Activated T-cell treated with anti-CD3 and anti-CD28 coated beads, Interleukin-2, amount 50 U/mL, for 1 hour (primary cell): ENCODE data around the gene WDR76.
"Not testable (repeated sequence)": the region's sequence is repeated elsewhere in the genome, so short reads cannot be mapped to it uniquely, and the experiment has no call there.

Experiments used
- DNase-seq: peaks from one replicate; pipeline ENCODE4 v3.0.0-alpha.2; 2020

The WDR76 gene

DNA sequence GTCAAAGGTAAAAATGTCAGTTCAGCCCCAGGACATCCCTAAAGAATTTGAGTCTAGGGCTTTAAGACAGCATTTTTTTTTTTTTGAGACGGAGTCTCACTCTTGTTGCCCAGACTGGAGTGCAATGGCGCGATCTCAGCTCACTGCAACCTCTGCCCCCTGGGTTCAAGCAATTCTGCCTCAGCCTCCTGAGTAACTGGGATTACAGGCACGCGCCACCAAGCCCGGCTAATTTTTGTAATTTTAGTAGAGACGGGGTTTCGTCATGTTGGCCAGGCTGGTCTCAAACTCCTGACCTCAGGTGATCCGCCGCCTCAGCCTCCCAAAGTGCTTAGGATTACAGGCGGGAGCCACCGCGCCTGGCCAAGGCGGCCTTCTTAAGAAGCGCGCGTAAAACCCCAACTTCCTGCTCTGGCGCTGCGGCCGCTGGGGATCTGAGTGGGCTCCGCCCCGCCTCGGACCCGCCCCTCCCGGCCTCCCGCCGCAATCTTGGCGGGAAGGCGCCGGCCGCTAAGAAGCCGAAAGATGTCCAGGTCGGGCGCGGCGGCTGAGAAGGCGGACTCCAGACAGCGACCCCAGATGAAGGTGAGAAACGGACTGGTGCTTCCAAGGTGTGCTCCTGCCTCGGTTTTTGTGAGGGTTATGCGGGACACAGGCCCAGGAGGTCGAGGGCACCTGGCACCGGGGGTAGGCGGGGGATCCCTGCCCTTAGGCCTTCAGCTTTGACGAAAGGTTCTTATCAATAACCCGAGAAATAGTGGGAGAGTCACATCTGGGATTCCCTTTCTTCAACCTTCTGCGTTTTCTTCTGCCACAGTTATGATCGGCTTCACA, at the start of gene WDR76:
Gene WDR76, plus strand, starts transcription at position 495 of the 834 bp plus-strand sequence. Its CDS starts 31 bp downstream, at position 526.
- DNase-seq = peak; percentile 69

DNA sequence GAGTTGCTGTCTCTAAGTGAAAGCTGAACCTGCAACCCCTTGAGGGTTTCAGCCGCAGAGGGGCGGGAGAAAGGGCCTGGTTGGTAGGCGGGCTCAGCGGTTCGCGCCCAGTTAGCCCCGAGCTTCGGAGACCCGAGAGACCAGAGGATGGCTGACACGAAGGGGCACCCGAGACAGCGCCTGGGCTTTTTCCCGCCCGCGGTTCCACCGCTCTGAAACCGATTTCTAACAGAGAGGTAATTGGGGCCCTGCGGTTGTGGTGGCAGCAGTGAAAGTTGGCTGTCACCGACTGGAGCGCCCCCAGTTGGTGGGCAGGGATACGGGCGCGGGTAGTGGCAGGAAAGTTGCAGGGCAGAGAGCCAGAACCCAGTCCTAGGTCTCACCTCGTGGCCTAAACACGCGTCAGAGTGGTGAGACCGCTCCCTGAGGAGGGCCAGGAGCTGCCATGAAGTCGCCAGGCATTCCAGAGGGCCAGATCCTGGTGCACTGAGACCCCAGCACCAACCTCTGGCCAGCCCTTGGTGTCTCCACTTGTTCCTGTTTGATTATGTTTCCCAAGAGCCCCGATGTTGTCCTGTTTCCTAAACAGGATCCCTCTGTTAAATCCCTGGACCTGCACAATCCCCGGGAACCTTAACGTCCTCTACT, 49.4 kb upstream of the WDR76 start:
- DNase-seq = peak; percentile 85

DNA sequence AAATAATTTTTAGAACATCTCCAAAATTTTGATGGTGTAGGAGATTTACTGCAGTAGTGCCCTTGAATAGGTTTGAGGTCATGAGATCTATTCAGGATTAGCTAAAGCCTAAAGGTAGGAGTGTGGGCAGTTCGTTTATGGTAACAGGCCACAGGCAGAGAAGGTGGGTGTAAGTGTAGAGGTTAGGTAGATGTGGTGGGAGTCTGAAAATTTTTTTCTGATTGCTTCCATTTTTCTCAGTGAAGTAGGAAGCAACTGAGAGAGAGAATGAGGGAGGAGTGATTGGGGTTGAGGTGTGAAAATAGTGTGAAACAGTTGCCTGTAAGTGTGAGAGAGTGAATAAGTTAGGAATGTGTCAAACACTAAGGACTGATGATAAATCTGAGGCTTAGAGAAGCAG, 47.8 kb upstream of the WDR76 start:
- DNase-seq = no peak

DNA sequence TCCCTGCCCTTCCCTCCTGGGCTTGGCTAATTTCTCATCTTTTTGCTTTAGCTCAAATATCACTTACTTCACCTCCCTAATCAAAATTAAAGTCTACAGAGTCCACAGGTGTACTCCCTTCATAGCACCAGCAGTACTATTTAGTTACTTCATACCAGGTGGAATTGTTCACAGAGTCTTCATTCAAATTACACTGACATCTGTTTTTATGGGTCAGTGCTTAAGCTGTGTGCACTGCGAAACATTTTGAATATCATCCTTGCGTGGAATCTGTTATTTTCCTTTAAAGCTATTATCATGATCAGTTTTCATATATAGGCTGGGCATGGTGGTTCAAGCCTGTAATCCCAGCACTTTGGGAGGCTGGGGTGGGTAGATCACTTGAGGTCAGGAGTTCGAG, 37.4 kb upstream of the WDR76 start:
- DNase-seq = no peak

DNA sequence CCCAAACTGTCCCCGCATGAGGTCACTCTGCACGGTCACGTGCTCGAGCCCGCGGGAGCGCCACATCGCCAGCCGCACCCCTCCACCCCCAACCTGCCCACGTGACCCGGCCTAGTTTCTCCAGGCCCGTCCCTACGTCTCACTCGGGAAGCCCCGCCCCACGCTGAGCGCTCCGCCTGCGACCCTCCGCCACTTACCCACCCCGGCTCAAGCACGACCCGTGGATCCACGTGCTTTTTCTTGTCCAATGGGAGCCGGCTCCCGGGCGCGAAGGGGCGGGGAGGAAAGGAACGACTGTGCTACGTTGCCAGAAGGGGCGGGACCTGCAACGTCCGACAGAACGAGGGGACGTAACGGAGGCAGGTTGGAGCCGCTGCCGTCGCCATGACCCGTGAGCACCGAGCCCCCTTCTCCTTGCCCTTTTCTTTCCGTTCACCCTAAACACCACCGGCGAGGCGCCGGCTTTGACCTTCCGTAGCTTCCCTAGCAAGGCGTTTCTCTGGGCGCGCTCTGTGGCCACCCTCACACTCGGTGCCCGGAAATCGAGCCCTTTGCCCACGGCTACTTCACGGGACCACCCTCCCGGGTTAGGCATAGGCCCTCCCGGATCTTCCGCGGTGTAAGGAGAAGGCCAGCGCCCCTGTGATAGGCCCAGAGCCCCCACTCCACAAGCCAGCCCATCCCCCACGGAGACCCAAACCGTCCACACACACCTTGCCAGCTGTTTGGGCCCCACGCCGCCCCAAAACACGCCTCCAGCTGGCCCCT, 34.6 kb upstream of the WDR76 start, which contains the start of gene SERF2:
Gene SERF2, plus strand, starts transcription at position 328 of the 768 bp plus-strand sequence. Its CDS starts 57 bp downstream, at position 385.
- peak; percentile 99 for DNase-seq

DNA sequence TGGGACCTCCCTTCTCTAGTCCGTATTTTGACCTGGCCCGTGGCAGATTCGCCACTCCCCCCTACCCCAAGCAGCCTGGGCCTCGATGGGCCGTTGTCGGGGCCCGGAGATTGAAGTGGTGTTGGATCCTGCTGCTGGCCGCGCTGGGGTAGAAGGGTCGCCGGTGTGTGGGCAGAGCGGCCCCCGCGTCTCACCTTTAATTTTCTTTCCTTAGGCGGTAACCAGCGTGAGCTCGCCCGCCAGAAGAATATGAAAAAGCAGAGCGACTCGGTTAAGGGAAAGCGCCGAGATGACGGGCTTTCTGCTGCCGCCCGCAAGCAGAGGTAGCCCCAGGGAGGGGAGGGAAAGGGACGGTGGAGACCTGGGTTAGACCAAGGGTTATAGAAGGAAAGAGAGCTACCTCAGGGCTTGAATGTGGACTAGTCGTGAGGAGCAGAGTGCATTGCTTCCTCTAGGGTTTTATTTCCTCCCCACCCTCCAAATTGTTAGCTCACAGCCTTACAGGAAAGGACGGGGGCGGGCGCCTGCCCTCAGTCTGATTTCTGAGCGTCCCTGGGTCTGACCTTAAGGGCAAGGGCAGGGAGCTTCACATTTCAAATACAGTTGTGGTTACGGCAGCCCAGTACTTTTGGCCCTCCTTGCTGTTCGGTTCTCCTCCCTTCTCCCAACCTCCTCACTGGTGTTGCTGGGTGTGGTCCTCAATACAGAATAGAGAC, 33.9 kb upstream of the WDR76 start:
- peak; percentile 31 for DNase-seq

DNA sequence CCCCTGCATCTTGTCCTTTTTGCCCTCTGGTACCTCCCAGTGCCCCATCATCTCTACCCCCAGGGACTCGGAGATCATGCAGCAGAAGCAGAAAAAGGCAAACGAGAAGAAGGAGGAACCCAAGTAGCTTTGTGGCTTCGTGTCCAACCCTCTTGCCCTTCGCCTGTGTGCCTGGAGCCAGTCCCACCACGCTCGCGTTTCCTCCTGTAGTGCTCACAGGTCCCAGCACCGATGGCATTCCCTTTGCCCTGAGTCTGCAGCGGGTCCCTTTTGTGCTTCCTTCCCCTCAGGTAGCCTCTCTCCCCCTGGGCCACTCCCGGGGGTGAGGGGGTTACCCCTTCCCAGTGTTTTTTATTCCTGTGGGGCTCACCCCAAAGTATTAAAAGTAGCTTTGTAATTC, 33.2 kb upstream of the WDR76 start:
- DNase-seq = no peak

DNA sequence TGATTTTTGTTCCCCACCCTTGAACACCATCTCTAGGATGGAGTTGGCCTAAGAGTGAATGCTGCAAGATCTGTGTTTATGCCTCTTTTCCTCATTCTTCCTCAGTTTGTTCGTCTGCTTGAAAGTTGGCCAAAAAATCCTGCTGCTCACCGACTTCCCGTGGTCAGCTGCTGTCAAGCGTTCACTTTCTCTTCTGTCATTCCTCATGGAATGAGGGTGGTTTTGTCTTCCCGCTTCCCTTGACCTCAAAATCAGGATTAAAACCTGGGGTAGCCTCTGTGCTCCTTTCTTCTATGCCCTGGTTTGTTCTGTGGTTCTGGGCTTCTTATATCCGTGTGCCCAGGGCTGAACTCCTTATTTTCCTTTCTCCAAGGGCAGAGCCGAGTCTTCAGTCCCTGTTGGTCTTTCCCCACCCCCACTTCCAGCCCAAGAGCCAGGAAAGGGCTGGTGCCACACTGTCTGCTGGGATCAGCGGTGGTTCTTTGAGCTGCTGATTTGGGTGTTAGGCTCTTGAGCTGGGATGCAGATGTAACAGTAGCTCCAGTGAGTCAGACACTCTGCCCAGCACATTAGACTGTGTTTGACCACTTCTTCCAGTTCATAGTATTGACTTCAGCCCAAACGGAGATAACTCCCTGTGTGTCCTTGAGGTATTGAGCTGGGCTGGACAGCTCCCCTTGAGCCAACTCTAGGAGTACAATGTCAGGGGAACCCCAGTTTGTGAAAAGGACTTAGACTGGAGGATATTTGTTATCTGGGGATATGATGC, 32.3 kb upstream of the WDR76 start:
- no peak for DNase-seq

DNA sequence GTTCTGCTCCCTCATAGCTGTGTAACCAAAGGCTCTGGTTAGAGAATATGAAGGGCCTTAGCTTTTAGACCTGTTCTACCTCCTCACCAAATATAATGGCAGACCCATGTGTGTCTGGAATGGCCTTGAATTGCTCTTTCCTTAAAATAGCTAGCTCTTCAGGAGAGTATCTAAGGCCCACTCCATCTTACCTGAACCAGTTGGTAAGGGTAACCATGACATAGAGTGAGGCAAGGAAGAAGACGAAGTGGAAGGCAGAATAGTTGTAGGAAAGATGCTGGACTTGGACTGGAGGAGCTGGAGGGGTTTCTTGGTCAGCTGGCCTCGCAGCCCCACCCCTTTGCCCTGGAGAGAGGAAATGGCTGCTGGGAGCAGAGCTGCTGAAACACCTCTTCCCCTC, 31.6 kb upstream of the WDR76 start:
- DNase-seq = no peak

DNA sequence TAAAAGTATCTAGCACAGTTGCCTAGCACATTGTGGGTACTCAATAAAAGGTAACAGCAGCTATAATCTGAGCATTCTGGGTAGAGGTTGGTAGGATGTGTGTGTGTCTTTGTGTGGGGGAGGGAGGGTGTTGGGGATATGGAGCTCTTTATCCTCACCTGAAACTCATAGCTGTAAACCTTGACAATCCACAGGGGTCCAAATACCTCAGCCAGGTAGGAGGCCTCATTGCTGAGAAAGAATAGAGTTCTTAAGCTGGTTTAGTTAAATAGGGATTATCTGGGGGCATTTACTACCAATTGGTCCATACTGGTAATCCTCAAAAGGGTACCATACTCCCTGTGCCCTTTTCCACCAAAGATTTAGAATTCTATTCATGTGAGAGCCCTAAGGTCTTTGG, 30.8 kb upstream of the WDR76 start:
- no peak for DNase-seq

DNA sequence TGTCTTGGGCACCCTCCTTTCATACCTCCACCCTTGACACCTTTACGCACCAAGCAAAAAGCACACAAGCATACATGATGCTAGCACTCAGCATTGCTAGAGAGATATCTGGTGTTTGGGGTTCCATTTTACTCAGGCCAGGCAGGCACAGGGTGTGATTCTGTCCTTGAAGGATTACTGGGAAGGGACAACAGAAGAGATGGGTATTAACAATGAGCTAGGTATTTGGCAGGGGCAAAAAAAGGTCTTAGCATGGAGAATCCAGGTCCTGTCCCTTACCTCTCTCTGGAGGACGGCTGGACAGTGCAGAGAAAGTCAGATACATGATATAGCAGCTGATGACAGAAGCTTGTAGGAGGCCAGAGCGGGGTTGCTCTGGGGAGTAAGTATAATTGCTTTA, 30.2 kb upstream of the WDR76 start:
- DNase-seq = no peak

DNA sequence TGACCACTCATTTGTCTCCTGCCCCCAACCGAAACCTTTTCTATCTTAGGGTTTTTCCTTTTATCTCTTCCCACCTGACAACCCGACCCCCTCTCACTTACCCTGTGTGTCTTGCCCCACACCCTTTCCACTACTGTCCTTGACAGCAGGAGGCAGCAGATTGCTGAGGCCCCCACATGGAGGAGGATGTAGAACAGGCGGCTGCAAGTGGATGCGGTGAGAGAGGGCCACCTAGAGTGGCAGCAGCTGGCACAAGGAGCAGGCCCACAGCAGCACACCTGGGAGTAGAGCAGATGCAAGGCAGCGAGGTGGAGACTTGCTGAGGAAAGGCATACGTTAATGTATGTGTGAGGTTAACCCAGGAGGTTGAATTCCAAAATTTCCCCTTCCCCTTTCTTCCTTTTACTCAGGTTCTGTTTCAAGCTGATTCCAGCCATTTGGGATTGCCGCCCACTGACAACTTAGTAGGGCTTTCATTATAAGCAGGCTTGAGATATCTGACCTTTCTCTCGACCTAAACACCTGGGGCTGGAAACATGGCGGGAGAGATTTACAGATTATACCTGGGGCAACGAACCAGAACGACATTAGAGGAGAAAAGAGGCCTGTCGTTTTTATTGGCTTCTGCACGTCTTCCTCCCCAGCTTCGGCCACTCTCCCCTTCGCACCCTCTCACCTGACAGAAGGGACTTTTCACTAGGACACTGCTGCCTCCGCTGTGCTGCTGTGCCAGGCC, 27.4 kb upstream of the WDR76 start:
- DNase-seq = no peak

DNA sequence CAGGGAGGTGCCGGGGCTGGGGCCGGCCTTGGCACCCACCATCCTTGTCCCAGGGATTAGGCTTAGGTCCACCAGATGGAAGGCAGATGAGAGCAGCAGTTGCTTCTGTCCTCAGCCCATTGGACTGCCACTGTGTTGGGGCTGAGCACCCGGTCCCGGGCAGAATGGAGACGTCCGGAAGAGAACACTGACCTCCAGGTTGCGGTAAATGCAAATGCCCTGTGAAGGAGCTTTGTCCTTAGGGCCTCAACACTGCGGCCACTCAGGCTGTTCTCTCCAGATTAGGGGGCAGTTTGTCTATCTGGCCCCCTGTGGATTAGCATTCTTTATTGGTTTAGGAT, 26.9 kb upstream of the WDR76 start, which contains the start of gene SERINC4:
Gene SERINC4, minus strand, starts transcription at position 276 of the 341 bp plus-strand sequence. Its CDS starts 234 bp downstream, at position 42.
- no peak for DNase-seq

DNA sequence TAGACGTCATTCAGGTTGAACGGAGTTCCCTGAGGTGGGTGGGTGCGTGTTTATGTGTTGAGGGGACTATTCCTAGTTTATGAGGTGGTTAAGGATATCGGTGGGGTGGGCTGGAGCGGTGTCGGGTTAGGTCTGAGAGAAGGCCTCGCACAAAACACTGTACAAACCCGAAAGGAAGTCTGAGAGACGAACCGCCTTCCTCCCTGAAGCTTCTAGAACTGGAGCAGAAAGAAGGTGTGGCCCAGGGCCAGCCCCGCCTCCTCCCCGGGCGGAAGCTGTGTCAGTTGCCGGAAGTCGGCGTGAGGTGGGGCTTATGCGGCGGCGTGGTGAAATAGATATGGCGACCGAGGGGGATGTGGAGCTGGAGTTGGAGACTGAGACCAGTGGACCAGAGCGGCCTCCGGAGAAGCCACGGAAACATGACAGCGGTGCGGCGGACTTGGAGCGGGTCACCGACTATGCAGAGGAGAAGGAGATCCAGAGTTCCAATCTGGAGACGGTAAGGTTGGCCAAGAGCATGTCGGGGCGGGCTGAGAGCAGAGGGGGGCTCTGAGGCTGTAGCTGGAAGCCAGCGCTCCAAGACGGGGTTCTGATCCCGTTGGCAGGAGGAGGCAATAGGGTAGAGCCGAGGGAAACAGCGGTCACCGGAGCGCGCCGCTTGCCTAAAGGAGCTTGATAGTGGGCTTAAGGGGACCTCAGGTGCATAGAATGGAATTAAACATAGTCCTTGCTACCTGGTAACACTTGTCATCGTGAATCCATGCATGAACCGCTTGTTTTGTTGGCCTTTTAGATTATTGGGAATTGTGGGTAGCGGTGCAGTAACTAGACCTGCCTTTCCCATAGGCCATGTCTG, 26.3 kb upstream of the WDR76 start, which contains the start of gene HYPK:
Gene HYPK, plus strand, starts transcription at position 314 of the 856 bp plus-strand sequence. Its CDS starts 24 bp downstream, at position 338.
- peak; percentile 93 for DNase-seq

DNA sequence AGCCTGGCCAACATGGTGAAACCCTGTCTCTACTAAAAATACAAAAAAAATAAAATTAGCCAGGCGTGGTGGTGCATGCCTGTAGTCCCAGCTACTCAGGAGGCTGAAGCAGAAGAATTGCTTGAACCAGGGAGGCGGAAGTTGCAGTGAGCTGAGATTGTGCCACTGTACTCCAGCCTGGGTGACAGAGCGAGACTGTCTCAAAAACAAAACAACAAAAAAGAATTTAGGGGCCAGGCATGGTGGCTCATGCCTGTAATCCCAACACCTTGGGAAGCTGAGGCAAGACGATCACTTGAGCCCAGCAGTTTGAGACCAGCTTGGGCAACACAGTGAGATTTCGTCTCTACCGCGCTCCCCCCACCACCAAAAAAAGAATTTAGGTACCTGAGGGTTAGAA, 24.1 kb upstream of the WDR76 start:
- not testable (repeated sequence) for DNase-seq

DNA sequence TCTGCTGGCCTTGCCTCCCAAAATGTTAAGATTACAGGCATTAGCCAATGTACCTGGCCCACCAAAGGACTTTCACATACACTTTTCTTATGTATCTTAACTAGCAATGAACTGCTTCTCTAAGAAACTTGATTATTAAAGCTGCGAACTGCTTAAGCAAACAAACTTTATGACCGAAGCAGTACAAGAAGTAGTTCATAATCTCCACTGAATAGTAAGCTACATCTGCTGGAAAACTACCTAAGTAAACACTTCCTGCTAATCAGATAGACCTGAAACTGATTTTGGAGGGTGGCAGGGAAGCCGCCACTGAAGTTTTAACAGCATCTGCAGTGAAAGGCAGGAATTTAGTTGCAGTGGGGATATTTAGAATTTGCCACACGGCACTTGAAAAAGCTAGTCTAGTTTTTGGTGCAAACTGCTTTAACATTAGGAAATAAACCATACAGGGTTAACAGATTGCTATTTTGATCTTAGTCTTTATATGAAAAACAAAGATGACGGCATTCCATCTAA, 18.3 kb upstream of the WDR76 start:
- DNase-seq = no peak

DNA sequence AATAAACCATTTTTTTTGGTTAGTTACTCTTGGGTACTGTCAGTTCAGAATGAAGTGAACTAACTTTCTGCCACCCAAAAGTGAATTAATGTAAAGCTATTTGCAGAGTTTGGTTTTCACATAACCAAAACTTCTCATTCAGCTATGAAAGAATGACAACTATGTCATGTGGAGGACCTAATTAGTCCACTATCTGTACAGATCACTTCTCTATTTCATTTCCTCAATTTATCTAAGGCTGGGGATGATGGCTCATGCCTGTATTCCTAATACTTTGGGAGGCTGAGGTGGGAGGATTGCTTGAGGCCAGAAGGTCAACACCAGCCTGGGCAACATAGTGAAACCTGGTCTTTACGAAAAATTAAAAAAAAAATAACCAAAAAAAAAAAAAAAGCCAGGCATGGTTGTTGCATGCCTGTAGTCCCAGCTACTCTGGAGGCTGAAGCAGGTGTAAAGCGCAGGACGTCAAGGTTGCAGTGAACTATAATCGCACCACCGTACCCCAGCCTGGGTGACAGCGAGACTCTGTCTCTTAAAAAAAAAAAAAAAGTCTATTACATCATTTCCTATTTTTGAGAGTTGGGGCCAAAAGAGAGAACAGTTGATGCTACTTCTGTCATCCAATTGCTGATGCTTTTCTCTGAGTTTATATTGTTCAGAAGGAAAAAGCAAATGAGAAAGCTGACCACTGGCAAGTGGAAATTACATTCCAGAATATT, 17.7 kb upstream of the WDR76 start:
- DNase-seq = no peak

DNA sequence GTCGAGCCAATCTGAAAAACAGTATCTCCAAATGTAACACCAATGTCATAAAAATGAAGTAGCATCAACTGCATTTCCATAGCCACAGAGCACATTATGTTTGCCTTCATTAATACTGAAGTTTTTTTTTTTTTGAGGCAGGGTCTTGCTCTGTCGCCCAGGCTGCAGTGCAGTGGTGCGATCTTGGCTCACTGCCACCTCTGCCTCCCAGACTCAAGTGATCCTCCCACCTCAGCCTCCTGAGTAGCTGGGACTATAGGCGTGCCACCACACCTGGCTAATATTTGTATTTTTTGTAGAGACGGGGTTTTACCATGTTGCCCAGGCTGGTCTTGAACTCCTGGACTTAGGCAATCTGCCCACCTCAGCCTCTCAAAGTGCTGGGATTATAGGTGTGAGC, 11.7 kb upstream of the WDR76 start:
- not testable (repeated sequence) for DNase-seq

DNA sequence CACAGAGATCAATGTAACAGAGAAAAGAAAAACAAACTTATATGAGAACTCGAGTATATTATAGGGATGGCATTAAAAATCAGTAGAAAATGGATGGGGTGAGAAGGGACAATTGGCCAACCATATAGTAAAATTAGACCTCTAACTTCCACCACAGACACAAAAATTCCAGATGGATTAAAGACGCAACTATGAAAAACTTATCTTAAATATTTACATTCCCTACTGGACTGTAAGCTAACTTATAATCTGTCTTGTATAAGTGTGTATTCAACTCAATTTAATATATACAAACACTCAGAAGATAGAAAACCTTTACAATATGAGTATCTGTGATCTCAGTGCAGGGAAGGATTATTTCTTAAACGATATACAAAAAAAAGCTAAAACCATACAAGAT, 5.3 kb upstream of the WDR76 start:
- DNase-seq = no peak
